Heart right ventricle (tissue), 16 donors: ENCODE results near the gene EARS2. TPM values are rescaled to one million over a fixed set of nuclear protein-coding genes. Genes with fewer than 3 reads are reported as not detected.

ENCODE experiments used
- ATAC-seq, 8 donors: fragments of 200-7000 bp; cut with Tn5 transposase; one replicate each; pipeline ENCODE4 v1.9.1; 2020; ENCODE audit warnings: mild to moderate bottlenecking in 8 of 8, moderate library complexity in 8 of 8, moderate number of reproducible peaks in 1 of 8
- DNase-seq, 2 donors: peaks; one replicate each; pipeline ENCODE4 v3.0.0-alpha.2; 2020
- H3K27ac ChIP-seq, 10 donors: fragments of 200-600 bp; sonication (generic) in 2 of 10; one replicate each; pipeline versions ENCODE4 v1.5.0 to v1.8.0; 2020 to 2022; ENCODE audit warnings: mild to moderate bottlenecking in 3 of 10
- H3K27me3 ChIP-seq, 7 donors: fragments of 200-600 bp; one replicate each; pipeline ENCODE4 v1.8.0; 2021 to 2022; ENCODE audit warnings: mild to moderate bottlenecking in 2 of 7
- H3K36me3 ChIP-seq, 9 donors: fragments of 200-600 bp; sonication (generic) in 1 of 9; one replicate each; pipeline versions ENCODE4 v1.5.0 to v1.8.0; 2020 to 2022; ENCODE audit warnings: mild to moderate bottlenecking in 2 of 9
- H3K4me1 ChIP-seq, 9 donors: fragments of 200-600 bp; sonication (generic) in 1 of 9; one replicate each; pipeline versions ENCODE4 v1.5.0 to v1.8.0; 2020 to 2022; ENCODE audit warnings: mild to moderate bottlenecking in 4 of 9
- H3K4me3 ChIP-seq, 10 donors: fragments of 200-600 bp; sonication (generic) in 2 of 10; one replicate each; pipeline versions ENCODE4 v1.5.0 to v1.8.0; 2020 to 2022; ENCODE audit warnings: mild to moderate bottlenecking in 7 of 10, moderate library complexity in 2 of 10
- H3K9me3 ChIP-seq, 11 donors: fragments of 200-600 bp in 10 of 11; sonication (generic) in 2 of 11; one replicate each; pipeline versions ENCODE4 v1.5.0 to v1.8.0; 2013 to 2022; ENCODE audit warnings: mild to moderate bottlenecking in 2 of 11, control low read depth in 1 of 11, moderate library complexity in 1 of 11
- WGBS, 2 donors: extraction: QIAGEN DNeasy Blood & Tissue Kit; methylation state at CpG; one replicate each; pipeline ENCODE4 v1.1.7; 2013; ENCODE audit warnings: inconsistent platforms in 1 of 2; 5-methylcytosine and 5-hydroxymethylcytosine counted together
- intact Hi-C, 10 donors: fragments of 100-400 bp; cut with DNase I; formaldehyde crosslinking; loops; one replicate each; pipeline versions ENCODE4 v1.11.1 to v1.14.2; 2022
- polyA plus RNA-seq, 2 donors: library from polyadenylated mRNA; stranded (reverse); fragments of 200-250 nt; gene quantifications; one replicate each; pipeline ENCODE4 v1.2.3, GENCODE V29; 2013
- total RNA-seq, 10 donors: library from RNA; stranded (reverse); fragmentation: NEBNext Ultra II Directional in 3 of 10; extraction: Animal tissue kit (Norgen Biotek cat#: 25700) in 3 of 10; gene quantifications; one replicate each; pipeline versions ENCODE4 v1.2.1 to v1.2.4, GENCODE V29; 2021 to 2023
- TF ChIP-seq, protein P1 (sequence below), 9 donors: fragments of 200-600 bp; sonication (generic) in 2 of 9; IDR thresholded peaks; one replicate each; pipeline versions ENCODE4 v1.5.0 to v1.8.0; 2021 to 2022; ENCODE audit warnings: antibody characterized with exemption in 9 of 9, mild to moderate bottlenecking in 5 of 9, moderate library complexity in 1 of 9
- donor health status: Arrhythmogenic right ventricular cardiomyopathy.
- donor health status: ischemic (EF 13 %, LVEDD 7.1; RV severe dilation, severe dysfunction).
- donor health status: healthy with polysubstance abuse.
- donor health status: DM: no; HTN: yes; CAD: no.
- donor health status: DM: no; HTN: no; CAD: no.
- donor health status: ischemic (EF 25% LVEDD 6.9; RV normal size, moderate dysfunction).
- donor health status: ischemic (EF 25% LVEDD 5.7; RV mildly dilated, moderate dysfunction).
- donor health status: healthy.
- donor health status: DM: yes; HTN: yes; CAD: no.
- donor health status: Ischemic cardiomyopathy.
- donor health status: ischemic (EF 35%, LVEDD 5.7; RV mildly dilated, moderate dysfunction).
- donor health status: nonischemic (EF 11% LVEDD 7.7; RV severe dilation, severe dysfunction).
- donor health status: DM: yes; HTN: yes; CAD: no.
- donor health status: PGD.
- donor health status: ischemic (EF 29% LVEDD 5.4; RV normal size, mild dysfunction).
- donor health status: nonischemic (EF 23%, LVEDD 6.1; RV moderate dilation, normal function).

Gene EARS2
- total and polyA plus RNA-seq, 12 donors, result 13.7 to 28.7 (median 21.7) TPM

- Histone ChIP-seq H3K9me3 (no peaks in the 10 kb centered on the region), H3K4me1 (peaks cover 10 to 90% (median 47%) of the 10 kb centered on the region in 9 donors), H3K4me3 (no peak overlapping the region), H3K27me3 (no peaks in the 10 kb centered on the region), H3K36me3 (peaks cover 0 to 17% (median 3%) of the 10 kb centered on the region in 9 donors), H3K27ac (no peak overlapping the region)
- ATAC-seq, result no peak
- intact Hi-C loops, result loop anchor here in 2 of 10 donors (10.0 kb wide), 1 partner anchor 46 kb away; the partner anchor contains the start of gene COG7 (in 2 of the 2)
- WGBS, 2 donors, result 95 to 97% methylated on average over 20 of the region's 20 CpGs
- no peak for DNase-seq
- TF ChIP-seq, protein P1, sequence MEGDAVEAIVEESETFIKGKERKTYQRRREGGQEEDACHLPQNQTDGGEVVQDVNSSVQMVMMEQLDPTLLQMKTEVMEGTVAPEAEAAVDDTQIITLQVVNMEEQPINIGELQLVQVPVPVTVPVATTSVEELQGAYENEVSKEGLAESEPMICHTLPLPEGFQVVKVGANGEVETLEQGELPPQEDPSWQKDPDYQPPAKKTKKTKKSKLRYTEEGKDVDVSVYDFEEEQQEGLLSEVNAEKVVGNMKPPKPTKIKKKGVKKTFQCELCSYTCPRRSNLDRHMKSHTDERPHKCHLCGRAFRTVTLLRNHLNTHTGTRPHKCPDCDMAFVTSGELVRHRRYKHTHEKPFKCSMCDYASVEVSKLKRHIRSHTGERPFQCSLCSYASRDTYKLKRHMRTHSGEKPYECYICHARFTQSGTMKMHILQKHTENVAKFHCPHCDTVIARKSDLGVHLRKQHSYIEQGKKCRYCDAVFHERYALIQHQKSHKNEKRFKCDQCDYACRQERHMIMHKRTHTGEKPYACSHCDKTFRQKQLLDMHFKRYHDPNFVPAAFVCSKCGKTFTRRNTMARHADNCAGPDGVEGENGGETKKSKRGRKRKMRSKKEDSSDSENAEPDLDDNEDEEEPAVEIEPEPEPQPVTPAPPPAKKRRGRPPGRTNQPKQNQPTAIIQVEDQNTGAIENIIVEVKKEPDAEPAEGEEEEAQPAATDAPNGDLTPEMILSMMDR (IDR thresholded peaks at IDR 0.05), result no peak
These were observed 56.8 kb downstream of the EARS2 start for GRCh38 chr16:23500212-23500861.

- ATAC-seq, result no peak
- Histone ChIP-seq H3K27me3 (no peaks in the 10 kb centered on the region), H3K36me3 (peaks cover 0 to 22% (median 7%) of the 10 kb centered on the region in 9 donors), H3K4me1 (peaks cover 8 to 84% (median 41%) of the 10 kb centered on the region in 9 donors), H3K9me3 (no peaks in the 10 kb centered on the region), H3K4me3 (no peak overlapping the region), H3K27ac (no peak overlapping the region)
- no peak for DNase-seq
- TF ChIP-seq, protein P1 (IDR thresholded peaks at IDR 0.05), result no peak
- WGBS, 2 donors, result 81 to 82% methylated on average over 7 of the region's 7 CpGs
- intact Hi-C loops, result loop anchor here in 2 of 10 donors (5.0 to 10.0 kb wide), 2 partner anchors 45 to 58 kb away; partner anchors contain the start of genes COG7 (in 2 of the 2), EARS2 (in 1 of the 2) and UBFD1 (in 1 of the 2)
These were observed 57.3 kb downstream of the EARS2 start for GRCh38 chr16:23499801-23500200.

- intact Hi-C loops, result loop anchor here in 1 of 10 donors (5.0 kb wide), 1 partner anchor 58 kb away; the partner anchor contains the start of genes EARS2 and UBFD1
- ATAC-seq (peak; percentile 32 to 68 (median 51)), DNase-seq (no peak)
- H3K4me1 ChIP-seq, result peaks cover 2 to 75% (median 32%) of the 10 kb centered on the region in 9 donors
- H3K4me3 ChIP-seq, result no peak overlapping the region
- peaks cover 0 to 32% (median 9%) of the 10 kb centered on the region in 9 donors for H3K36me3 ChIP-seq
- H3K27me3 ChIP-seq, result no peaks in the 10 kb centered on the region
- 66 to 82% methylated on average over 11 of the region's 11 CpGs for WGBS, 2 donors
- H3K9me3 ChIP-seq, result no peaks in the 10 kb centered on the region
- TF ChIP-seq, protein P1 (IDR thresholded peaks at IDR 0.05), result no peak
- peak overlapping the region in 3 of 10 donors; percentile 11 to 48 (median 17) for H3K27ac ChIP-seq
These were observed 58.3 kb downstream of the EARS2 start for GRCh38 chr16:23498863-23499262.

GRCh38 chr16:23497543-23497868 lies 59.6 kb downstream of the EARS2 start:
- no peaks in the 10 kb centered on the region for H3K9me3 ChIP-seq
- peak overlapping the region in 6 of 10 donors; percentile 0 to 68 (median 54) for H3K27ac ChIP-seq
- TF ChIP-seq, protein P1 (IDR thresholded peaks at IDR 0.05), result no peak
- 79 to 80% methylated on average over 6 of the region's 6 CpGs for WGBS, 2 donors
- DNase-seq, result no peak
- H3K36me3 ChIP-seq, result peaks cover 0 to 44% (median 20%) of the 10 kb centered on the region in 9 donors
- H3K4me3 ChIP-seq, result no peak overlapping the region
- H3K4me1 ChIP-seq, result peaks cover 2 to 62% (median 32%) of the 10 kb centered on the region in 9 donors
- no peak for ATAC-seq
- intact Hi-C loops, result loop anchor here in 1 of 10 donors (5.0 kb wide), 1 partner anchor 60 kb away; the partner anchor contains the start of genes EARS2 and UBFD1
- H3K27me3 ChIP-seq, result no peaks in the 10 kb centered on the region
